Measurements from ENCODE around the gene FBRS.

The FBRS gene

DNA sequence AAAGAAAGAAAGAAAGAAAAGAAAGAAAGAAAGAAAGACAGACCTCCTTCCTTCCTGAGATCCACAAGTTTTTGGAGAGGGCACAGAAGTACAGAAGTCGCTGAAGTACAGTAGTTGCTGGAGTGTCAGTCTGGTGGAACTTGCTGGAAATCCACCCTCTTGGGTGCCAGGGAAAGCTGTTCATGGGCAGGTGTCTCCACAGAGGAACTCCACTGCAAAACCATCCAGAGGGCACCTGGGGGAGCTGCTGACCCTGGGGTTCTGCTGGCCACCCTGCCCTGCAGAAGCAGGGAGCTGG, 11.0 kb upstream of the FBRS start:
- H3K4me3 ChIP-seq (ENCODE audit: low read length): no peak overlapping the region
- no peak for TF ChIP-seq CTCF (conservative IDR thresholded peaks at IDR 0.05; ENCODE audit: low read depth, low read length)
- DNase-seq (ENCODE audit: low read depth): no peak

GRCh38 chr16:30649725-30650368, 8.4 kb upstream of the FBRS start:
- peak overlapping the region; percentile 50 for H3K4me3 ChIP-seq (ENCODE audit: low read length)
- no peak for DNase-seq (ENCODE audit: low read depth)
- no peak for TF ChIP-seq CTCF (conservative IDR thresholded peaks at IDR 0.05; ENCODE audit: low read depth, low read length)

DNA sequence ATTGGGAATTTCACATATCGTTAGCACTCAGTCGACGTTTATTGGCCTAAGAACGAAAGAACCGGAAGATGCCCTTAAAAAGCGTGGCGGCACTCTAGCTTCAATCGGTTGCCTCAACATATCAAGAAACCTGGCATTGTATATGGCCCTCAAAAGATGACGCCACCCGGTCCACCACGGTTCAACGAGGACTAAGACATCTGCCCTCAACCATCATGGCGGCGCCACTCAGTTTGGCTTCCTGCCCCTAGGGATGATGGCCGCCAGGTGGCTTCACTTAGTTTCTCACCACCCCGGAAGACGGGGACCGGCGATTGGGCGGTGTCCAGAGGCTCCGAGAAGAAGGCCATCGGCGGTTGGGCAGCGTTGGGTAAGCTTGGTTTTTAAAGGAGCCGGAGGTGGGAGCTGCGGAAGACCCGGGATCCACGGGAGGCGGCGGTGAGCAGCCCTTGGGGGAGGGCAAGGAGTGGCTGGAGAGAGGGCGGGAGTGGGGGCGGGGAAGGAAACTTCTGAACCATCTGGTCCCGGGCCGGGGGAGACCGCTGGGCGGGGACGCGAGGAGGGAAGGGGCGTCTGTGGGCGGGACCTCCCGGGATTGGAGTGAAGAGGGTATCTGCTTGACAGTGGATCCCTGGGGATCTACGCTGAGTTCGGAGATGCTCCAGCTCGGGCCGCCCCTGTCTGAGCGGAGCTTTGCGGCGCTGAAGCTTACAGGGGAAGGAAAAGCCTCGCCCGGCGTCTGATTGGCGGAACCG, 7.7 kb upstream of the FBRS start, which contains the start of gene PRR14:
PRR14 (plus strand) TSS at position 592 of the 755 bp plus-strand sequence. CDS start 686 bp downstream, outside the sequence.
- peak within 1 kb of the TSS; percentile 93 for H3K4me3 ChIP-seq (ENCODE audit: low read length)
- DNase-seq (ENCODE audit: low read depth): peak; percentile 97
- no peak for TF ChIP-seq CTCF (conservative IDR thresholded peaks at IDR 0.05; ENCODE audit: low read depth, low read length)

GRCh38 chr16:30651124-30652004, 6.9 kb upstream of the FBRS start:
- no peak for DNase-seq (ENCODE audit: low read depth)
- peak; percentile 55 for TF ChIP-seq CTCF (conservative IDR thresholded peaks at IDR 0.05; ENCODE audit: low read depth, low read length)
- peak overlapping the region; percentile 93 for H3K4me3 ChIP-seq (ENCODE audit: low read length)

DNA sequence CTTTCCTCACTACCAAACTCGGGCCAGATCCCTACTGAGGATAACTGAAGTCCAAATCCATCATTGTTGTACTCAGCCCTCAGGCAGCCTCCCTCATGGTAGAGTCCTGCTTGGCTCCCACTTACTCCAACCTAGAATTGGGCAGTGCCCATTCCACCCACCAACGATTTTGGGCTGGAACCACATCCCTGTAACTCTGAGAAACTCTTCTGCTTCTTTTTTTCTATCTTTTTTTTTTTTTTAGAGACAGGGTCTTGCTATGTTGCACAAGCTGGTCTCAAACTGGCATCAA, 6.3 kb upstream of the FBRS start:
- H3K4me3 ChIP-seq (ENCODE audit: low read length): peak overlapping the region; percentile 93
- TF ChIP-seq CTCF (conservative IDR thresholded peaks at IDR 0.05; ENCODE audit: low read depth, low read length): no peak
- DNase-seq (ENCODE audit: low read depth): no peak

DNA sequence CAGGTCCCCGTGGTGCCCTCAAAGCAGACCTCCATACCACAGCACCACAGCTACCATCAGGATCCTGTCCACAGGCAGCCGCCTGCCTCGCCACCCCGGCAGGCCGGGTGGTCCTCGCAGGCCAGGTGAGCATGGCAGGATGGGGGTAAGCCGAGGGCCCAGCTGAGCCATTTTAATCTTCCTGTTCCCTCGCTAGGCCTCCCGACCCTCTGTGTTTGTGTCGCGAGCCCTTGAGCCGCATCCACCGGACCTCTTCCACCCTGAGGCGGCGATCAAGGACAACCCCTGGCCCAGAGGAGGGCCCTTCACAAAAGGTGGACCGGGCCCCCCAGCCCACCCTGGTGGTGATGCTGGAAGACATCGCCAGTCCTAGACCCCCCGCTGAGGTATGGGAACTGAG, 5.5 kb upstream of the FBRS start:
- no peak overlapping the region for H3K4me3 ChIP-seq (ENCODE audit: low read length)
- TF ChIP-seq CTCF (conservative IDR thresholded peaks at IDR 0.05; ENCODE audit: low read depth, low read length): no peak
- DNase-seq (ENCODE audit: low read depth): no peak

Data from retinal pigment epithelial cell (primary cell).